CD4-positive, alpha-beta T cell (primary cell): ENCODE data around the gene TTC28. TPM values are rescaled to one million over a fixed set of nuclear protein-coding genes. Genes with fewer than 3 reads are reported as not detected.
"Not testable (repeated sequence)": the region's sequence is repeated elsewhere in the genome, so short reads cannot be mapped to it uniquely, and the experiment has no call there.

ENCODE experiments used
- ATAC-seq: fragments of 200-7000 bp; cut with Tn5 transposase; one replicate; pipeline ENCODE4 v1.10.0; 2022; ENCODE audit warnings: mild to moderate bottlenecking; ENCODE audit not compliant: poor library complexity
- CTCF ChIA-PET: fragments of 350-600 bp; sonication (Branson Sonifier 250); formaldehyde crosslinking; loops from one replicate; lab custom pipeline; 2021; ENCODE audit warnings: antibody characterized with exemption, inconsistent platforms; lab: Charles Lee
- POLR2A ChIA-PET: fragments of 350-600 bp; sonication (Branson Sonifier 250); formaldehyde crosslinking; loops from one replicate; lab custom pipeline; 2021; ENCODE audit warnings: antibody characterized with exemption, inconsistent platforms; lab: Charles Lee
- DNase-seq, 14 experiments: peaks; one replicate each; pipeline ENCODE4 v3.0.0-alpha.2; 2013 to 2020; ENCODE audit warnings: mixed read lengths in 2 of 14
- H3K27ac ChIP-seq, 2 donors: one replicate each; pipeline versions ENCODE4 v1.5.1 to v1.7.0; 2013; ENCODE audit warnings: low read length in 2 of 2, low read depth in 1 of 2, mild to moderate bottlenecking in 1 of 2
- H3K27me3 ChIP-seq, 2 experiments: 1 replicate in 1 of 2; 2 replicates in 1 of 2; pipeline versions ENCODE4 v1.6.1 to v1.7.0; 2013; ENCODE audit warnings: low read length in 2 of 2, control low read depth in 1 of 2, mild to moderate bottlenecking in 1 of 2, moderate library complexity in 1 of 2; ENCODE audit not compliant: insufficient read depth in 2 of 2, control insufficient read depth in 1 of 2
- H3K36me3 ChIP-seq: one replicate; pipeline ENCODE4 v1.6.1; 2013; ENCODE audit warnings: low read length, control low read depth; ENCODE audit not compliant: insufficient read depth
- H3K4me1 ChIP-seq: one replicate; pipeline ENCODE4 v1.6.1; 2013; ENCODE audit warnings: low read length, control low read depth; ENCODE audit not compliant: insufficient read depth
- H3K4me3 ChIP-seq: one replicate; pipeline ENCODE4 v1.5.1; 2013; ENCODE audit warnings: mild to moderate bottlenecking, low read length, moderate library complexity
- H3K9me3 ChIP-seq, 2 experiments: 1 replicate in 1 of 2; 2 replicates in 1 of 2; pipeline versions ENCODE4 v1.6.1 to v1.7.0; 2013; ENCODE audit warnings: low read length in 2 of 2, mild to moderate bottlenecking in 2 of 2, control low read depth in 1 of 2, moderate library complexity in 1 of 2; ENCODE audit not compliant: control insufficient read depth in 1 of 2, insufficient read depth in 1 of 2
- H3K27ac Mint-ChIP-seq: one replicate; pipeline ENCODE4 v1.8.0; 2020; ENCODE audit warnings: mixed read lengths
- H3K27me3 Mint-ChIP-seq: one replicate; pipeline ENCODE4 v1.8.0; 2021; ENCODE audit warnings: mixed read lengths
- H3K36me3 Mint-ChIP-seq: one replicate; pipeline ENCODE4 v1.8.0; 2021; ENCODE audit warnings: low read depth, mixed read lengths
- H3K4me1 Mint-ChIP-seq: one replicate; pipeline ENCODE4 v1.8.0; 2021; ENCODE audit warnings: low read depth, mixed read lengths
- H3K4me3 Mint-ChIP-seq: one replicate; pipeline ENCODE4 v1.8.0; 2020; ENCODE audit warnings: mild to moderate bottlenecking, mixed read lengths
- H3K9me3 Mint-ChIP-seq: one replicate; pipeline ENCODE4 v1.8.0; 2020; ENCODE audit warnings: mixed read lengths
- CTCF ChIP-seq: fragments of 200-600 bp; IDR thresholded peaks from one replicate; pipeline ENCODE4 v1.8.0; 2022; ENCODE audit warnings: antibody characterized with exemption, mild to moderate bottlenecking
- intact Hi-C, 2 experiments: fragments of 100-400 bp; cut with DNase I in 1 of 2; cut with micrococcal nuclease in 1 of 2; formaldehyde crosslinking; loops; one replicate each; pipeline versions ENCODE4 v1.15.1 to v1.9.0; 2023 to 2025; cut with DNase I, micrococcal nuclease
- polyA plus RNA-seq, 2 donors: library from polyadenylated mRNA; unstranded; fragments of 120-200 nt; gene quantifications; one replicate each; pipeline ENCODE4 v1.2.1, GENCODE V29; 2013
- total RNA-seq, 174 experiments: library from RNA in 2 of 174; stranded (reverse) in 2 of 174; gene quantifications; one replicate each; pipeline ENCODE4 v1.2.3 and lab custom pipeline; 2021 to 2026

The TTC28 gene
- 1 to 10 TPM; 4.6 to 5.7 TPM for total RNA-seq
- 1.5 TPM for polyA plus RNA-seq (2013, experiment 1 of 2)
- 2.2 TPM for polyA plus RNA-seq (2013, experiment 2 of 2)
- total RNA-seq (lab: John Stamatoyannopoulos, UW) = 0.50 to 8.9 (median 2.0) reads per million in 172 experiments

- POLR2A ChIA-PET = interaction anchor here (1.5 kb wide), 1 partner anchor 121 kb away, joined by 4 read pairs; the partner anchor contains the start of gene XBP1
- H3K27ac ChIP-seq, H3K9me3 ChIP-seq, CTCF ChIA-PET, H3K27ac Mint-ChIP-seq, ATAC-seq, H3K9me3 Mint-ChIP-seq, H3K36me3 Mint-ChIP-seq, H3K4me3 ChIP-seq, H3K36me3 ChIP-seq: not testable (repeated sequence)
- intact Hi-C loops = loop anchor here (10.0 kb wide), 1 partner anchor 275 kb away; no protein-coding TSS in a partner anchor
- Mint-ChIP-seq H3K4me3 (peak within 1 kb of the TSS; percentile 88), H3K4me1 (peaks cover 21% of the 10 kb centered on the region), H3K27me3 (peaks cover 75% of the 10 kb centered on the region)
- peaks cover 44 to 50% of the 10 kb centered on the region in 2 experiments for H3K27me3 ChIP-seq
- peaks cover 12% of the 10 kb centered on the region for H3K4me1 ChIP-seq
- peak in 5 of 14 experiments; percentile 2 to 49 (median 32) for DNase-seq
Observed at GRCh38 chr22:28679611-28680287, at the start of gene TTC28. Gene TTC28 (minus strand): TSS chr22:28679840. CDS start chr22:28679723, 117 bp downstream.

- Mint-ChIP-seq H3K27ac (no peak overlapping the region), H3K27me3 (no peaks in the 10 kb centered on the region), H3K4me1 (no peaks in the 10 kb centered on the region), H3K9me3 (no peaks in the 10 kb centered on the region), H3K36me3 (peaks cover 34% of the 10 kb centered on the region), H3K4me3 (no peak overlapping the region)
- CTCF ChIA-PET = no interaction called here
- peaks cover 6% of the 10 kb centered on the region for H3K36me3 ChIP-seq
- H3K4me3 ChIP-seq = no peak overlapping the region
- no peak for ATAC-seq
- TF ChIP-seq CTCF = no peak
- H3K4me1 ChIP-seq = no peaks in the 10 kb centered on the region
- DNase-seq = no peak
- H3K27ac ChIP-seq = no peak overlapping the region
- no peaks in the 10 kb centered on the region for H3K9me3 ChIP-seq
- POLR2A ChIA-PET = interaction anchor here (0.6 kb wide), 1 partner anchor 30 kb away, joined by 3 read pairs; no protein-coding TSS in a partner anchor
- intact Hi-C loops = no loop called here
- H3K27me3 ChIP-seq = no peaks in the 10 kb centered on the region
Observed at GRCh38 chr22:28728621-28729313, 49.1 kb upstream of the TTC28 start.

GRCh38 chr22:28728002-28728401, 48.4 kb upstream of the TTC28 start:
- H3K27me3 ChIP-seq = no peaks in the 10 kb centered on the region
- DNase-seq = no peak
- TF ChIP-seq CTCF = no peak
- H3K9me3 ChIP-seq = no peaks in the 10 kb centered on the region
- H3K27ac Mint-ChIP-seq = no peak overlapping the region
- no peak overlapping the region for H3K4me3 Mint-ChIP-seq
- no peaks in the 10 kb centered on the region for H3K27me3 Mint-ChIP-seq
- peaks cover 6% of the 10 kb centered on the region for H3K36me3 ChIP-seq
- no peaks in the 10 kb centered on the region for H3K4me1 ChIP-seq
- H3K27ac ChIP-seq = no peak overlapping the region
- H3K4me3 ChIP-seq = no peak overlapping the region
- intact Hi-C loops = no loop called here
- H3K9me3 Mint-ChIP-seq = no peaks in the 10 kb centered on the region
- POLR2A ChIA-PET = no interaction called here
- CTCF ChIA-PET = no interaction called here
- H3K4me1 Mint-ChIP-seq = no peaks in the 10 kb centered on the region
- peaks cover 33% of the 10 kb centered on the region for H3K36me3 Mint-ChIP-seq
- ATAC-seq = no peak
